ENCODE data around the gene DPYSL5. TPM values are rescaled to one million over a fixed set of nuclear protein-coding genes. Genes with fewer than 3 reads are reported as not detected.

The DPYSL5 gene
- total RNA-seq, 2 donors from 2014 or later: 0.24 to 0.35 TPM

DNA sequence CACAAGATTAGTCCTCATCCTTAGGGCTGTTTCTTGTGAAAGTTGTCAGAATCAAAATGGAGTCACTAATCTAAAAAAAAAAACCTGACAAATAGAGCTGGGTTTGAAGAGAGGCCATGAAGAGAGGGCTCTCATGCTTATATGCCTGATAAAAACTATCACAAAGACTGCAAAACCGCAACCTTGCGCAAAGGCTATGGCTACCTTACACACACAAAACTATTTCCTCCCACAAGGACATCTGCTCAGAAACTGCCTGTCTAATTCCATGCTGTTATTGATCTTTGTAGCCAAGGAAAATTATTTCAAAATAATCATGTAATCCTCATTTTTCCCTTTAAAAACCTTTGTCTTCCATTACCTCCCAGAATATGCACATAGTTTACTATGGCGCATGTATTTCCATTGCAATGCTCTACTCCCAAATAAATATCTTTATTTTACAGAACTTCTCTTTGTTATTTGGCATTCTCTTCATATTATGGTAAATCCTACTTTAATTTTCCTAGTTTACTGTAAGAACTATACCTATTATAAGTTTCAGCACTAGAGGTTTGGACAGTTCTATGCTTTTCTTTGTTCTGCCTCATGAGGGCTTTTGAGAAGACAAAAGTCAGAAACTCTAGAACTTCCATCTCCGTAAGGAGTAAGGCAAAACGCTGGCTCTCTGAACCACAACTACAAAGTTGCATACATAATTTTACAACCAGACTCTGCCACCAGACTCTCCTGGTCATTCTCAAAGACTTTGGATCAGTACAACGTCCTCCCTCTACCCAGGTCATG is 9.6 kb upstream of the DPYSL5 start:
- Histone ChIP-seq H3K4me1 (no peaks in the 10 kb centered on the region), H3K36me3 (no peaks in the 10 kb centered on the region), H3K27me3 (no peaks in the 10 kb centered on the region), H3K4me3 (no peak overlapping the region), H3K9me3 (no peaks in the 10 kb centered on the region), H3K27ac (no peak overlapping the region), H3K9ac (ENCODE audit: low read depth in 2 of 2, low read length in 2 of 2) (no peak overlapping the region)
- TF ChIP-seq, protein P1, sequence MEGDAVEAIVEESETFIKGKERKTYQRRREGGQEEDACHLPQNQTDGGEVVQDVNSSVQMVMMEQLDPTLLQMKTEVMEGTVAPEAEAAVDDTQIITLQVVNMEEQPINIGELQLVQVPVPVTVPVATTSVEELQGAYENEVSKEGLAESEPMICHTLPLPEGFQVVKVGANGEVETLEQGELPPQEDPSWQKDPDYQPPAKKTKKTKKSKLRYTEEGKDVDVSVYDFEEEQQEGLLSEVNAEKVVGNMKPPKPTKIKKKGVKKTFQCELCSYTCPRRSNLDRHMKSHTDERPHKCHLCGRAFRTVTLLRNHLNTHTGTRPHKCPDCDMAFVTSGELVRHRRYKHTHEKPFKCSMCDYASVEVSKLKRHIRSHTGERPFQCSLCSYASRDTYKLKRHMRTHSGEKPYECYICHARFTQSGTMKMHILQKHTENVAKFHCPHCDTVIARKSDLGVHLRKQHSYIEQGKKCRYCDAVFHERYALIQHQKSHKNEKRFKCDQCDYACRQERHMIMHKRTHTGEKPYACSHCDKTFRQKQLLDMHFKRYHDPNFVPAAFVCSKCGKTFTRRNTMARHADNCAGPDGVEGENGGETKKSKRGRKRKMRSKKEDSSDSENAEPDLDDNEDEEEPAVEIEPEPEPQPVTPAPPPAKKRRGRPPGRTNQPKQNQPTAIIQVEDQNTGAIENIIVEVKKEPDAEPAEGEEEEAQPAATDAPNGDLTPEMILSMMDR (IDR thresholded peaks at IDR 0.05): no peak
- DNase-seq: no peak
- intact Hi-C loops (cut with DNase I): no loop called here

DNA sequence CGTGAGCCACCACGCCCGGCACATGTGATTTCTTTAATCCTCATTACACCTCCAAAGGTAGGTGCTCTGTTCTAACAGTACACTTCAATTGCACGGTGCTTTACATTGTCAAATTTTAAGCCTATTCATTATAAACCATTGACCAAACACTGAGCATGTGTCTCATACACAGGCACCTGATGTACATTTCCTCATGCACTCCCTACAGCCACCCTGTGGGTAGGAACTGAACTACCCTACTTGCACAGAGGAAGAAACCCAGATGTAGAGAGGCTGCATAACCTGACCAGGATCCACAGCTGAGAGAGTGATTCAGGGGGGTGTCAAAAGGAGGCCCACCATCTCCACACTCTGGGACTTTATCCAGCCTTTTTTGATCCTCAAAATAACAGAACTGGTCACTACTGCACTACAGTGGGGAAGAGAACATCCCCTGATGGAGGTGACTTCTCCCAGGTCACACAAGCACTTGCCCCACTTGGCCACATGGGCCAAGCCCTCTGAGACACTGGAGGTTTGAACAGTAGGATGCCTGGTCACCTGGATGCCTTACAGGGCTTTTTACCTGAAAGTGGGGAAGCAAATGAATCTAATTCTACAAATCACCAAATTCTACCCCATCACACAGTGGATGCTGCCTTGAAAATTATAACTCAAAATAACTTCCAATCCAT is 6.9 kb upstream of the DPYSL5 start:
- intact Hi-C loops (cut with DNase I): loop anchor here (10.0 kb wide), 1 partner anchor 174 kb away; no protein-coding TSS in a partner anchor
- Histone ChIP-seq H3K9me3 (no peaks in the 10 kb centered on the region), H3K27ac (no peak overlapping the region), H3K4me1 (no peaks in the 10 kb centered on the region), H3K9ac (ENCODE audit: low read depth in 2 of 2, low read length in 2 of 2) (no peak overlapping the region), H3K4me3 (no peak overlapping the region), H3K36me3 (no peaks in the 10 kb centered on the region), H3K27me3 (peaks cover 16% of the 10 kb centered on the region)
- DNase-seq: no peak
- TF ChIP-seq, protein P1 (IDR thresholded peaks at IDR 0.05): no peak

DNA sequence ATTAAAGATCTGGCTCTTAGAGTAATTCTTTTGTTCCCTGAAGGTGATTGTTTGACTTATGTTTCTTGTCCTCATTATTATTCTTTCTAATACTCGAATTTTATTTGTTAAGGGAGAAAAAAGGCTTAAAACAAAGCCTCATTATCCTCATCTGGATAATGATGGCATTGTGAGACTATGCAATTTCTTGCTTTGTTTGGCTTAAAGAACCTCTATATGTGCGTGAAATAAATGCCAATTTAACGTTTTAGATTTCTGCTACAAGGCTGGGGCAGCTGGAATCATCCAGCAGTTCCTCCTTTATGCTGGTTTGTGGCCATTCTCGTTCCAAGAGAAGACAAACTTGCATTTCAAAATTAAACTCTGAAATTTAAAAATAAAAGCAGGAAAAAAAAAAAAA is 4.9 kb upstream of the DPYSL5 start:
- H3K9me3 ChIP-seq: no peaks in the 10 kb centered on the region
- no peaks in the 10 kb centered on the region for H3K36me3 ChIP-seq
- DNase-seq: no peak
- no peak overlapping the region for H3K4me3 ChIP-seq
- no peak overlapping the region for H3K9ac ChIP-seq (ENCODE audit: low read depth in 2 of 2, low read length in 2 of 2)
- H3K27ac ChIP-seq: no peak overlapping the region
- peaks cover 14% of the 10 kb centered on the region for H3K4me1 ChIP-seq
- intact Hi-C loops (cut with DNase I): loop anchor here (10.0 kb wide), 1 partner anchor 172 kb away; no protein-coding TSS in a partner anchor
- TF ChIP-seq, protein P1 (IDR thresholded peaks at IDR 0.05): no peak
- H3K27me3 ChIP-seq: peaks cover 36% of the 10 kb centered on the region

DNA sequence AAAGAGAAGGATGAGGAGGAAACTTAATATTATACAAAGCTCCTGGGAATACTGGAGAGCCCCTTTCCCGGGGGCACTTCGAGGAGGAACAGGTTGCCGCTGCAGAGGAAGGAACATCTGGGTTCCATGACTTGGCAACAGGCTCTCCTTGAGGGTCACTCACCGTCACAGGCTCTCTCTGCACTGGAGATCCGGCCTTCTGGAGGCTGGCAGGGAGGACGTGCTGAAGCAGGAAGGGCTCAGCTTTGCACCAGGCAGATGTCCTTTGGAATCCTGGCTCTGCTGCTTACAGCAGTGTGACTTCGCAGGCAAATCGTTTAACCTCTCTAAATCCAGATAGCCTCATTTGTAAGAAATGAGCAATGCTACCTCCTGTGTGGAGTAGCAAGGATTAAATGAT is 2.9 kb upstream of the DPYSL5 start:
- TF ChIP-seq, protein P1 (IDR thresholded peaks at IDR 0.05): no peak
- no peaks in the 10 kb centered on the region for H3K36me3 ChIP-seq
- H3K9me3 ChIP-seq: no peaks in the 10 kb centered on the region
- H3K27ac ChIP-seq: no peak overlapping the region
- no peak for DNase-seq
- intact Hi-C loops (cut with DNase I): loop anchor here (10.0 kb wide), 1 partner anchor 170 kb away; no protein-coding TSS in a partner anchor
- no peak overlapping the region for H3K4me3 ChIP-seq
- no peak overlapping the region for H3K9ac ChIP-seq (ENCODE audit: low read depth in 2 of 2, low read length in 2 of 2)
- peaks cover 56% of the 10 kb centered on the region for H3K27me3 ChIP-seq
- peaks cover 23% of the 10 kb centered on the region for H3K4me1 ChIP-seq

DNA sequence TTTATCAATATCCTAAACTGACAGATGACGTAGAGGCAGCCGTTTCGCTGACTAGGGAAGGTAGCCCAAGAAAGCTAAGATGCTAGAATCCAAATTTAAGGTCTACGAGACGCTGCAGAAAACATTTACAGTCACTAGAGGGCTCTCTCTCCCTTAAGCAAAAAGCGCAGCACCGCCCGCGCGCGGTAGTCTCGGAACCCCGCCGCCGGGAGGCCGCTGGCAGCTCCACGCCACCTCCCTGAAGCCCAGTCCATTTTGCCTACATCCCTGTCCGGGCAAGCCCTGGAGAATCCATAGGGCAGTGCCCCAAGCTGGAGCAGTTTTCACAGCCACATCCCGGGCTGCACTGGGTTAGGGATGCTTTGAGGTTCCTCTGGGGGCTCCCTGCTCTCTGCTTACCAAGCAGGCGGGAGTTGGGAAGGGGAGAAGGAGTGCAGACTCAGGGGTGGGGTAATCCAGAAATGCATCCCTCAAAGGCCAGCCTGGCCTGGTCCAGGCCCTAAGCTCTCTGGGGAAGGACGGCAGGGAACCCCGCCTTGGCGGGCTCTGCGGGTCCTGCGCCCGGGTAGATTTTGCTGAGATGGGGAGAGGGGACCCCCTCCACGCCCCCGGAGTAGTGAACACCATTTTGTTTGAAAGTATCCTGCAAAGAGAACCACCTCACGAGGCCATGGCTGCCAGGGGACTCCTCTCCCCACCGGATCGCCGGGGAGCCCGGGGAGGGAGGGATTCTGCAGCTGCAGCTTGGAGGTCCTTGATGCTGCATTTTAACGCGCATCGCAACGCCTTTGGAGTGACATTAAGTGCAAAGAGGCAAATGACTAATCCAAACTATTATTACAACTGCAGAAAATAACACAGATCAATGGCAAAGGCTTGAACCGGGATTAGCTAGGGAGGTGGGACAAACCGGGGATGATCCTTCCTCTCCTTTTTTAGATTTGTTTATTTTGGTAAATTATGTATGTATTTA is 1.3 kb upstream of the DPYSL5 start:
- H3K9ac ChIP-seq (ENCODE audit: low read depth in 2 of 2, low read length in 2 of 2): no peak overlapping the region
- no peaks in the 10 kb centered on the region for H3K36me3 ChIP-seq
- TF ChIP-seq, protein P1 (IDR thresholded peaks at IDR 0.05): peak; percentile 51
- H3K27me3 ChIP-seq: peaks cover 72% of the 10 kb centered on the region
- peak; percentile 48 for DNase-seq
- intact Hi-C loops (cut with DNase I): loop anchor here (2.0 to 10.0 kb wide), 2 partner anchors 96 to 168 kb away; no protein-coding TSS in a partner anchor
- no peak overlapping the region for H3K27ac ChIP-seq
- H3K9me3 ChIP-seq: no peaks in the 10 kb centered on the region
- H3K4me1 ChIP-seq: peaks cover 23% of the 10 kb centered on the region
- H3K4me3 ChIP-seq: no peak overlapping the region

All from colonic mucosa (tissue), 4 donors.